ENCODE measurements around the gene NTMT1.
A peak's percentile ranks its signal among the peaks of the same experiment; 100 is the strongest.

The NTMT1 gene

DNA sequence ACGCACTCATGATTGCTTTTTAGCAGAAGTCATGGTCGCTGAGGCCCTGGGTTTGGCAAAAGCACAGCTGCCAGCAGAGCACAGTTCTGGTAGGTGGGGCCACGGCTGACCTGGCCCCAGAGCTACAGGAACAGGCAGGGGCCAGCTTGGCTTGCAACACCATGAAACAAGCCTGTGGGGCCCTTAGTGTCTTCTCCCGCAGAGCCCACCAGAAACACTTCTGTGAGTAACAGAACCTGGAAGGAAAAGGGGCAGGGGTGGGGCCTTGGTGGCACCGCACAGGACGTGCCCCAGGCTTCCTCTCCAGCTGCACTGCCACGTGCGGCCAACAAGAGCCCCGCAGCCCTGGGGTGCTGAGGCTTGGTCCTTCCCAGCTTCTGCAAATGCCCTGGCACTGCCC, 11.1 kb downstream of the NTMT1 start:
- no peak for DNase-seq (ENCODE audit: low spot score)
- Histone ChIP-seq H3K9me3 (ENCODE audit: severe bottlenecking) (no peaks in the 10 kb centered on the region), H3K27ac (ENCODE audit: poor library complexity, severe bottlenecking) (no peak overlapping the region), H3K4me1 (ENCODE audit: insufficient read depth, poor library complexity, severe bottlenecking) (peaks cover 7% of the 10 kb centered on the region), H3K27me3 (ENCODE audit: insufficient read depth, poor library complexity, severe bottlenecking) (no peaks in the 10 kb centered on the region), H3K4me3 (ENCODE audit: severe bottlenecking) (no peak overlapping the region), H3K36me3 (ENCODE audit: low read depth) (peaks cover 67% of the 10 kb centered on the region)
- no peak for TF ChIP-seq CTCF (IDR thresholded peaks at IDR 0.05; ENCODE audit: poor library complexity, severe bottlenecking)
- no peak for ATAC-seq (ENCODE audit: low read depth)

DNA sequence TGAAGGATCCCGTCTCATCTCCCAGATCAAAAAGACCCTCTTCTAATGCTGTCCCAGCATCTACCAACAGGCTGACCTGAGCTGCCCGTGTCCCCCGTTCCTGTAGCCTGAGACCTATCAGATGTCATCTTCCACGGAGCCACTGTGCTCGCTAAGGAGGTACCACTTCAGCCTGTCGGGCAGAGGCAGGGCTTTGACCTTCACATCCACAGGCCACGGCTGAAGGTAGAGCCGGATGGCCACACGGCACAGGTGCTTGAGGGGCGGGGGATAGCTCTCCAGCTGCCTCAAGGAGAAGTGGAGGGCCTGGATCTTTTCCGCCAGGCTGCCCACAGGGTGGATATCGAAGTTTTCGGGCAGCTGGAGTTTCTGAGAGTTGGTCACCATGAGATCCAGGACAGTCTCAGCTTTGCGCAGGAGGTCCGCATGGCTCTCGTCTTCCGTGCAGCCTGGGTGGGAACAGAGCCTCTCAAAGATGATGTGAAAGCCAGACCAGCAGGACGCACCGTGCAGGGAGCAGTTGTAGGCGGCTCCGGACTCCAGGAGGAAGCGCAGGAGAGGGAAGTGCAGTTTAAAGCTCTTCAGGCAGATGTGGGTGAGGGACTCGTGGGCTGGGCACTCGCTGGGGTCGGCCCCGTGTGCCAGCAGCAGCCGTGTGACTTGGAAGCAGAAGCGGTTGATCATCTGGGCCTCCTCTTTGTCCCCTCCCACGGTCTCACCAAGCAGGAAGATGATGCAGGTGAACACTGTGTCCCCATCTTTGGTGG, 11.9 kb downstream of the NTMT1 start:
- H3K27ac ChIP-seq (ENCODE audit: poor library complexity, severe bottlenecking) = no peak overlapping the region
- H3K36me3 ChIP-seq (ENCODE audit: low read depth) = peaks cover 59% of the 10 kb centered on the region
- ATAC-seq (ENCODE audit: low read depth) = no peak
- no peak overlapping the region for H3K4me3 ChIP-seq (ENCODE audit: severe bottlenecking)
- DNase-seq (ENCODE audit: low spot score) = no peak
- H3K4me1 ChIP-seq (ENCODE audit: insufficient read depth, poor library complexity, severe bottlenecking) = peaks cover 7% of the 10 kb centered on the region
- no peaks in the 10 kb centered on the region for H3K9me3 ChIP-seq (ENCODE audit: severe bottlenecking)
- H3K27me3 ChIP-seq (ENCODE audit: insufficient read depth, poor library complexity, severe bottlenecking) = no peaks in the 10 kb centered on the region
- TF ChIP-seq CTCF (IDR thresholded peaks at IDR 0.05; ENCODE audit: poor library complexity, severe bottlenecking) = no peak

GRCh38 chr9:129639034-129639630, 13.2 kb downstream of the NTMT1 start:
- no peak for ATAC-seq (ENCODE audit: low read depth)
- Histone ChIP-seq H3K4me1 (ENCODE audit: insufficient read depth, poor library complexity, severe bottlenecking) (peaks cover 7% of the 10 kb centered on the region), H3K27me3 (ENCODE audit: insufficient read depth, poor library complexity, severe bottlenecking) (no peaks in the 10 kb centered on the region), H3K27ac (ENCODE audit: poor library complexity, severe bottlenecking) (no peak overlapping the region), H3K9me3 (ENCODE audit: severe bottlenecking) (no peaks in the 10 kb centered on the region), H3K36me3 (ENCODE audit: low read depth) (peaks cover 49% of the 10 kb centered on the region), H3K4me3 (ENCODE audit: severe bottlenecking) (no peak overlapping the region)
- no peak for TF ChIP-seq CTCF (IDR thresholded peaks at IDR 0.05; ENCODE audit: poor library complexity, severe bottlenecking)
- DNase-seq (ENCODE audit: low spot score) = no peak

DNA sequence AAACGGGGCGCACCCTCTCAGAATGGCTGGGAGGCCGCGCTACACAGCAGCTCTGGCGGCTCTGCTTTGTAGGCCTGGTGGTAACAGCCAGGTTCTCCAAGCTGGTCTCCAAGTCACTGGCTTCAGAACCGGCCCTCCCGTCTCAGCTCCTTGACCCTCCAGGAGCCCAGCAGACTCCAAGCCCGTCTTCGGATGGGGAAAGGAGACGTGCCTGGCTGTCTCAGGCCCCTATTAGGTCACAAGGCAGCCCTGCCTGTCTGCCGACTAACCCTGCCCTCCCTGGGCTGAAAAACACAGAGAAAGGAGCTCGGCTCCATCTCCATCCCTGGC, 13.8 kb downstream of the NTMT1 start:
- H3K4me1 ChIP-seq (ENCODE audit: insufficient read depth, poor library complexity, severe bottlenecking) = peaks cover 7% of the 10 kb centered on the region
- DNase-seq (ENCODE audit: low spot score) (no peak), ATAC-seq (ENCODE audit: low read depth) (no peak)
- no peaks in the 10 kb centered on the region for H3K27me3 ChIP-seq (ENCODE audit: insufficient read depth, poor library complexity, severe bottlenecking)
- H3K9me3 ChIP-seq (ENCODE audit: severe bottlenecking) = no peaks in the 10 kb centered on the region
- H3K36me3 ChIP-seq (ENCODE audit: low read depth) = peaks cover 45% of the 10 kb centered on the region
- H3K4me3 ChIP-seq (ENCODE audit: severe bottlenecking) = no peak overlapping the region
- peak overlapping the region; percentile 33 for H3K27ac ChIP-seq (ENCODE audit: poor library complexity, severe bottlenecking)
- no peak for TF ChIP-seq CTCF (IDR thresholded peaks at IDR 0.05; ENCODE audit: poor library complexity, severe bottlenecking)

Measured in RWPE2 (cell line).